Left renal pelvis (tissue), 4 donors: Measurements from ENCODE around the gene TEX29. TPM values are rescaled to one million over a fixed set of nuclear protein-coding genes. Genes with fewer than 3 reads are reported as not detected.

Experiments
- DNase-seq, 4 donors: peaks; one replicate each; pipeline ENCODE4 v3.0.0-alpha.2; 2013; ENCODE audit warnings: low read depth in 4 of 4, low spot score in 3 of 4
- polyA plus RNA-seq, 4 donors: library from polyadenylated mRNA; unstranded; fragments of 120-200 nt; gene quantifications; one replicate each; pipeline ENCODE4 v1.2.1, GENCODE V29; 2013; ENCODE audit not compliant: insufficient read length in 4 of 4

The TEX29 gene
- polyA plus RNA-seq, 4 donors, result 0.36 to 0.49 (median 0.48) TPM; not detected in 1

DNA sequence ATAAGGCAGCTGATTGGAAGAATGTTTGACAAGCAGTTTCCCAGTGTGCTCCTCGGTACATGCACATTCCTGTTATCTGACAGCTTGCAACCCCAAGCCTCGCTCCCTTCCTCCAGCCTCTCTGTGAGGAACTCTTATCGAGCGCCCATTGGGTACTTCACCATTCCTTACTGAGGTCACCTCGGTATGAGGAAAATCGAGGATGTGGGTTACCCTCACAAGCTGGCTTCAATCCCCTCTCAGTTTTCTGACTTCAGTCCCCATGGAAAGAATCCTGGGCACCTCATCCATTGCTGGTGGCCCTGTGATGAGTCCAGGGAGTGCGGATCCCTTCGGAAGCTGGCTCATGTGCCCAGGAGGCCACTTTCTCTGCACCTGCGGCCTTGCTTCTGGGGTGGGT is 17.3 kb downstream of the TEX29 start:
- DNase-seq, result no peak

DNA sequence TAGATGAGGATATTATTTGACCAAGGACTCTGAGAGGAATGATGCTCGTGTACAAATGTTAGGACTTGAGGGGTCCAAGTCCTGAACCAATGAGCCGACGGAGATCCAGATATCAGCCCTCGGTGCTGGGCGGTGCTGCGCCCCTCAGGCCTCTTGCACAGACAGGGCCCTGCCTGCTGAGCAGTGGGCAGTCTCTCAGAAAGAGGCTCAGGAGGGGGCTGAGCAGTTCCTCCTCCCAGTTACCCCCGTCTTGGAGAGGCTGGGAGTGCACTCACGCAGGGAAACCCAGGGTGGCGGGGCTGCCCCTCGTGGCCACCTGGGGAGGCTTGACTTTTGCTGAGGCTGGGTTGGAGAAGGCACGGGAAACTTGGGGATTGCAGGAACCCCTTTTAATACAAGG is 18.4 kb downstream of the TEX29 start:
- no peak for DNase-seq

DNA sequence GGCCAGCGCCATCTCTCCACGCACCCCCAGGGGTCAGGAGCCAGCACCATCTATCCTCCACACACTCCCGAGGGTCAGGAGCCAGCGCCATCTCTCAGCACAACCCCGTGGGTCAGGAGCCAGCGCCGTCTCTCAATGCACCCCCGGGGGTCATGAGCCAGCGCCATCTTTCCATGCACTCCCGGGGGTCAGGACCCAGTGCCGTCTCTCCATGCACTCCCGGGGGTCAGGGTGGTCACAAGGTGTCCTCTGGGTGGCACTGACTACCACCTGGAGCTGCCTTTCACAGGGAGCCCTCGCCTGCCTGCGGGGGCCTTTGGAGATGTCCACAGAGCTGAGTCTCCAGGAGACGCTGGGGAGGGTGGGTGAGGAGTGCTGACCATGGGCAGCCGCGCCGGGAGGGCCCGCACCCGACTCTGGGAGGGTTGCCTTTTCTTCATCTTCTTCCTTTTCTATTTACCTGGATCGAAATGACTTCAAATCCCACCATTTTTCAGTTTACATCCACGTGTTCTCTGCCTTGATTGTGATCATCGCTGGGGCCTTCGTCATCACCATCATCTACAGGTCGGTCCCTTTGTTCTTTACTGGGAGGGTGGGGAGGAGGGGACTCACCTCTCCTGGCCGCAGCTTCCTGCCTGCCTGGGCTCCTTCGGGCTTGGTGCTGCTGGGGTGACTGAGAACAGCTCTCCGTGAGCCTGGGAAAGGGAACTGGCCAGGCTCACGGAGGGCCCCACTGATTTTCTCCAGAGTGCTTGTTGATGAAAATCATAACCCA is 19.1 kb downstream of the TEX29 start:
- no peak for DNase-seq

DNA sequence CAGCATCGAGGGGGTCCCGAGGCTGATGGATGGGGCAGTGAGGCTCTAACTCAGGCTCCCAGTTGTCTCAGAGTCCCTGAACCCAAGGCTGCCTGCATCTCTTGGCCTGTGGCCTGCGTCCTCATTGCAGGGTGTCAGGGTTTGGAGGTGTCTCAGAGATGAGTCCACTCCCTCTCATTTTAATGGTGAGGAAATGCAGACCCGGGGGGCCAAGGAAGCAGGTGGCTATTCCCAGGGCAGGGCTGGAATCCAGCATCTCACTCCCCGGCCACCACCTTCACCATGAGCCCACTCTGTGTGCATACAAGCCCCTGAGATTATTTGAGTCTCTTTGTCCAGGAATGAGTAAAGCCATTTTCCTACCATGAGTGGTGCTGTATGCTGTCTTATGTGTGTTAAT is 21.4 kb downstream of the TEX29 start:
- DNase-seq, result no peak

DNA sequence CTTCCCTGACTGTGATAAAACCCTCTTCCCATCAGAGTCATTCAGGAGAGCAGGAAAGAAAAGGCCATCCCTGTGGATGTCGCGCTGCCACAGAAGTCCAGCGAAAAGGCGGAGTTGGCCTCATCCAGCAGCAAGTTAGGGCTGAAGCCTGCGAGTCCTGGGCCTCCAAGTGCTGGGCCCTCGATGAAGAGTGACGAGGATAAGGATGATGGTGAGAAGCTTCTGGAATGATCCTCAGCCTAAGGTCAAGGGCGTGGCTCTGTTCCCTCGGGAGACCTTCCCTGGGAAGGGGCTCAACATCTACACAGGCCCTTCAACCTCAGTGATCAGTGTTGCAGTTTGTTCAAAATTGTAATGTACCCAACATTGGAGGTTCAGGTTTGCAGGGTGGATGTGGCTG is 22.3 kb downstream of the TEX29 start:
- DNase-seq, result no peak

DNA sequence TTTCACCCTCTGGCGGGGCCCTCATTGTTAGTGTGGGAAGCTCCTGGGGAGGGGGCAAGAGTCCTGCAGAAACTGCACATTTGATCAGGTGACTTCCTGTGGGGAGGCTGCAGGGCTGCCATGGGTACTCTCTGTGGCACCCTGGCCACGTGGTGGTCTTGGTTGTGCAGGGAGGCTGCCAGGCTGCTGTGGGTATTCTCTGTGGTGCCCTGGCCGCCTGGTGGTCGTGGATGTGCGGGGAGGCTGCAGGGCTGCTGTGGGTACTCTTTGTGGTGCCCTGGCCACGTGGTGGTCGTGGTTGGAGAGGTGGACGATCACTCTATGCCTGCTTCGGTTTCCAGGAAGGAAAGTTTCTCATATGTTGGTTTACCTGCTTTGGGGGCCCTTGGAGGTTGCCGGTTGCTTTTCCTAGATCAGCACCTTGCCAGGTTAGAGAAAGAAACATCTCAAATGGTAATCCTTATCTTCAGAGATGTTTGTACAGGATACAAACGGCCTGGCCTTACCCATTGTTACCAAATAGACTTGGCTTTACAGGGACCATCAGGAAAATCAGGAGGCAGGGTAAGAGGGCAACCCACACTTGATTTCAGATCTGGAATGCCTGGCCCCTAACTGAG is 22.9 kb downstream of the TEX29 start:
- DNase-seq, result no peak

DNA sequence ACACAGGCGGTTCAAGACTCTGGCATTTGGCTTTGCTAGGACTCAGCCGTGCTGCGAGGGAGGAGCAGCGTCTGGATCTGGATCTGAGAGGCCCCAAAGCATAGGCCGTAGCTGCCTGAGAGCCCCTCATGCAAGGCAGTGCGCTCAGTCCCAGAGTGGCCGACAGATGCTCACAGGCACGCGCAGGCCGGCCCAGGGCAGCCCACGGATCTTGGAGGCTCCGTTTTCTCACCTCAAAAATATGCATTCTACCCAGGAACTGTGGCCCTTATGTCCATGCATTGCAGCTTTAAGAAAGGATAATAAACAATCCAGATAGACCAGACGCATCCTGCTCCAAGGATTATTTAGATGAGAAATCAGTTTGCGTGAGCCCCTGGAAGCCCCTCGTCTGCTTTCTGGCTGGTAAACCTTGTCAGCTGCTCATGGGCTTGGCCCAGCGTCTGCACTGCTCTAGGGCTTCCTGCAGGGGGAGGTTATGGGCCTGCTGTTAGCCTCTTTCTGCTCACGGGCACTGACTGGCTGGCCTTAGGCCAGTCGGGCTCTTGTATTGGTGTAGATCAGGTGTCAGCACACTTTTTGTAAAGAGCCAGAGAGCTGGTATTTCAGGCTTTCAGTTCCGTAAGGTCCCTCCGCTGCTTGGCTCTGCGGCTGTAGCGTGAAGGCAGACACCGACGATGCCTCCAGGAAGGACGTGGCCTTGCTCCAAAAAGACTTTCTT is 24.2 kb downstream of the TEX29 start:
- DNase-seq, result peak in 3 of 4 donors; percentile 0 to 47 (median 0)

DNA sequence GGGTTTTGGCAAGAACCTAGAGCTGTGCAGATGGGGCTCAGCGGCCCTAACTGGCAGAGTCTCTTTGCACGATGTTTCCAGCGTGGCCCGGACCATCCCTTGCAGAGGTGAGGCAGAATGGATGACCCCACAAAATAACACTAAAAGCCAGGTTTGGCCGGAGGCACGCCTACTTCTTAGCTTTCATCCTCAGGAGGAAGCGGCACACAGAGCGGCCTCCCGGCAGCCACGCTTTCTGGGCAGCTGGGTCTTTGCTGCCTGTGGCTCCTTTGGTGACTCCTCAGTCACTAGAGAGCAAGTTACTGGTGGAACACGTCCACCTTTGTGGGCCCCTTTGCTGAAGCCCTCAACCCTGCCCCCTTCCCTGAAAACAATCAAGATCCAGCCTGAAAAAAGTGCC is 25.2 kb downstream of the TEX29 start:
- no peak for DNase-seq

DNA sequence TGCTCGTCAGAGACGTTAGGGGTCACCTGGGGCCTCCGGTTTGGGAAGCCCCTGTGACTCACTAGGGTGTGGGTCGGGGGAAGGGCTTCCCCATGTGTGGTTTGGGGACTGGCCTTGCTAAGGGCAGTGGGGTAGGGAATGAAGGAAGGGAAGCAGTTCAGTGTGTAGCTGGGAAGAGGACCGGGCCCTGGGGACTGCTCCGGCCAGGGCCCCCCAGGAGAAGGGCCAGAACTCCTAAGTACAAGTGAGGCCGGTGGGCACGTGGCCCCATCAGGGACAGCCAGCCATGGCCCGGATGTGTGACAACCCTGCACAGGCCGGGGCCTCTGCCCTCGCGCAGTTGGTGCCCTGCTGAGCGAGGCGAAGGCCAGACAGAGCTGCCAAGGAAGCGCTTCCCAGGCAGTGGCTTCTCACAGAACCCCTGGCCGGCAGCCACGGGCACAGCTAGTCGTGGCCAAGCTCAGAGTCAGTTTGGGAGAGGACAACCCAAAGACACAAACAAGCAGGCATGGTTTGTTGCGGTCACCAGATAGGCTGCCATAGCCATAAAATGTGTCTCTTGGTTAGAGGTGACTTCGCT is 25.7 kb downstream of the TEX29 start:
- no peak for DNase-seq

DNA sequence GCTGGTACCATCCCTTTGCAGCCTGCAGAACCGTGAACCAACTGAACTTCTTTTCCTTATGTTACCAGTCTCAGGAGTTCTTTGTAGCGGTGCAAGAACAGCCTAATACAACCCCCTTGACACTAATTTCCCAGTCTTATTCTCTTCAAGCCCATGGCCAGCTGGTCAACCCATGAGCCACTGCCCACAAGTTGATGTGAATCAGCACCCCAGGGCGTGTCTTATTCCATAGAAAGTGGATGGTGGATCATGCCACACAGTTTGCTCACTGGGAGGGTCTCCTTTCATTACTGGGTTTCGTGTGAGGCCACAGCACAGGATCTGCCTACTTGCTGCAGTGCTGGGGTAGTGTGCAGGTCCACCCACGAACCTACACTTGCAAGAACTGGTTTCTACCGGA is 27.0 kb downstream of the TEX29 start:
- DNase-seq, result no peak

DNA sequence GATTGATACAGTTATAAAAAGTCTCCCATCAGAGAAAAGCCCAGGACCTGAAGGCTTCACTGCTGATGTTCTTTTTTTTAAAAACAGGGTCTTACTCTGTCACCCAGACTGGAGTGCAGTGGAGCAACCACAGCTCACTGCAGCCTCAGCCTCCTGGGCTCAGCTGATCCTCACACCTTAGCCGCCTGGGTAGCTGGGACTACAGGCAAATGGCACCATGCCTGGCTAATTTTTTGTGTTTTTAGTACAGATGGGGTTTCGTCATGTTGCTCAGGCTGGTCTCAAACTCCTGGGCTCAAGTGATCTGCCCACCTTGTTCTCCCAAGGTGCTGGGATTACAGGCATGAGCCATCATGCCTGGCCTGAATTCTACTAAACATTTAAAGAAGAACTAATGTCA is 33.1 kb downstream of the TEX29 start:
- no peak for DNase-seq

DNA sequence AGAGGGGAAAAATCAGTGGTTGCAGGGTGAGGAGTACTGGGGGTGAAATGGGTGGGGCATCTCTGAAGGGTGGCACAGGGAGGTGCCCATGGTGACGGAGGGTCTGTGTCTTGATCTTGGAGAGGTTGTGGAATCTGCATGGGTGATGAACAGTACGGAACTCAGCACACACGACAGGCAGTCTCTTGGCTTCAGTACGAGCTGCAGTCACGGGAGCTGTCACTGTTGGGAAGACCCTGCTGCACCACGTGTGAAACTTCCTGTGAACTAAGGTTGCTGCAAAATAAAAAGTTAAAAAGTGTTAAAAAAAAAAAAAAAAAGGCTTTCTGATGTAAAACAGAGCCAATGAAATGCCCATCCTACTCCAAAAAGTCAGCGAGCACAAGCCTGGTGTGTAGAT is 34.3 kb downstream of the TEX29 start:
- no peak for DNase-seq

DNA sequence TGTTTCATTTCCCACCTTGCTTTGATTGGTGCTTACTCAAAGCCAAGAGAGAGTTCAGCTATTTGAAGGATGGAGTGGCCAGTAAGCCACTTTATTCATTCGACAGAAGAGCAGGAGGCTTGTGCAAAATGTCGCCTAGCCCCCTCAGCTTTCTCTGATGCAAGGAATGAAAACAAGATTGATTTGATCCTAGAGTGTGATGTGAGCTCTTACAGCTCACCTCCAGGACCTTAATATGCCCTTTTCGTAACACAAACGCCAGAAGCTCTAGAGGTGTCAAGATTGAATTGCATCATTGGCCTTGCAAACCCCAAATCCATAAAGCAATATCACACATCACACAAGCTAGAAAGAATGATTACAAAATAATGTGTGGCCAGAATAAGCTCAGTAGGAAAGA is 36.4 kb downstream of the TEX29 start:
- no peak for DNase-seq

DNA sequence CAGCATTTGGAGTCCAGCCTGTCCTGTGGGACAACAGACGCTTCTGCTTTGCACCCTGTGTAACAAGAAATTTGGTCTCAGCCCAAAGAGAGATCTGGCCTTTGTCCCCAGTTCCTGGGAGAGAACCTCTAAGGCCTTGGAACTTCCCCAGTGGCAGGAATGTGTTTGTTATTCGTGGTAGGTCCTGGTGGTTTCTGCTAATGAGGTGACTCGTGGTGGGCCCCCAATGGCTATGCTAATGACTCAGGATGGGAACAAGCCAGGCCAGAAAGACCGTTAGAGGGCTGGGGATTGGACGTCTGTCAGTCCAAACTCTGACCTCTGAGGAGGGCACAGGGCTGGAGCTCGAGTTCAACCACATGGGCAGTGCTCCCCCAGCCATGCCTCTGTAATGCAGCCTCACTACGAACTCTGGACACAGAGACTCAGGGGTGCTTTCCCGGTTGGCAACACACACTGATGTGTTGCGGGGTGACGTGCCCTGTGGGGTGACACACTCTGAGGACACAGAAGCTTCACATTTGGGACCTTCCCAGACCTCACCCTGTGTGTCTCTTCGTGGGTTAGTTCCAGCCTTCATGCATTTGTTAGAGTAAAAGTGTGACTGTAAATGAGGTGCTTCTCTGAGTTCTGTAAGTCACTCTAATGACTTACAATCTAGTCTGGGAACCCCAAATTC is 38.9 kb downstream of the TEX29 start:
- no peak for DNase-seq

DNA sequence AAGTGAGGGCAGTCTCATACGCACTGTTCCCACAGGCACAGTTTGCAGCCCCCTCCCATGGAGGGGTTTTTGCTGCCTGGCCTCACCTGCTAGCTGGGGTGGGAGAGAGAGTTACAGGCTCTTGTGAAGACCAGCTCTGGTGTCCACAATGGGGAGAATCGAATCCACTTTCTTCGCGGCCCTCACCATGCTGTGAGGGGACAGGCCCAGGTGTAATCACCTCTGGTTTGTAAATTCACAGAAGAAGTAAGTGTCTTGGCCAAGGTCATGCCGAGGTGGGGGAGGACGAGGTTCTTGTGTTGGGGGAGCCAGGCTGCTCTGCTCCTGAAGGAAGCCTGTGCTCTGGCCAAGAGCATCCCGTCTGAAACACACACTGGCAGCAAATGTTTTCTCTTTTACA is 39.5 kb downstream of the TEX29 start:
- DNase-seq, result no peak

DNA sequence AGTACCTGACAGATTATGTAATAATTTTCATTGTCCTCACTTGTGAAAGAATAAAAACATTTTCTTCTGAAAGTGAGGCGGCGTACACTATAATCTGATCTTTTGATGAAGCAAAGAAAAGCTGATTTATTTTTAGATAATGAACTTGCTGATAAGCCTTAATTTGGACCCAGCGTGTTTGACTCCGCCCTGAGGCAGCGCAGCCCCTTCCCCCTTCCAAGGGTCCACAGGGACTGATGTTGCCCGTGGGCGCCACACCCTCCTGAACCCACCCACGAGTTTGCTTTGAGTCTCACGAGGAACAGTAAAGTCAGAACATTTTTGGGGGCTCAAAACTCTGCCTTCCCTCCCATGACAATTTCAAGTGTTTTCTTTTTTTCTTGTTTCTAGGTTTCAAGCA is 40.0 kb downstream of the TEX29 start:
- DNase-seq, result no peak

DNA sequence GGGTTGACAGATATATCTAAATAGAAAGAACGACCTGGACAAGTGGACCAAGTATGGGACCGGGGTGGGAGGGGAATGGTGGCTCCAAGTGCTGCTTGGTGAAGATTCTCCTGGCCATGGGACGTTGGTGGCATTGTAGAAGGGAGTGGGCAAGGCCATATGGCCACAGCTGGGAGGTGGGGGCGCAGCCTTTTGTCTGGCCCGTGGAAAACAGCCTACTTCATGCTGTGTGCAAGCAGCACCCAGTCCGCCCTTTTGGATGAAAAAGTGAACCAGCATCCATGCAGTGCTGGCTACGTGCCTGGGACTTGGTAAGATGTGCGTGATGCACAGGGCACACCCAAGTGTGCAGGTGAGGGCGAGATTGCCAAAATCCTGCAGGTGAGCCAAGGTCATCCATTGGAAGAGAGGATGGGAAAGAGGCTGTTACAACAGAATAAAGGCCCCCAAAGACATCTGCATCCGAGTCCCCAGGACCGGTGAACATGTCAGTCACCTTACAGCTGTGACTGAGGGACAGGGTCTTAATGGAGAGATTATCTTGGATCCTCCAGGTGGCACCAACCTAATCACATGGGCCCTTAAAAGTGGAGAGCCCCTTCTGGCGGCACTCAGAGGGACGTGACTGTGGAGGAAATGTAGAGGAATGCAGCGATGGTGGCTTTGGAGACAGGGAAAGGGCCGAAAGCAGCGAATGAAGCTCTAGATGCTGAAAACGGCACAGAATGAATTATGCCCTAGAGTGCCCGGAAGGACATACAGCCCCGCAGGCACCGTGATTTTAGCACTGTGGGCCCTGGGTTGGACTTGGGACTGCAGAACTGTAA is 40.8 kb downstream of the TEX29 start:
- no peak for DNase-seq

DNA sequence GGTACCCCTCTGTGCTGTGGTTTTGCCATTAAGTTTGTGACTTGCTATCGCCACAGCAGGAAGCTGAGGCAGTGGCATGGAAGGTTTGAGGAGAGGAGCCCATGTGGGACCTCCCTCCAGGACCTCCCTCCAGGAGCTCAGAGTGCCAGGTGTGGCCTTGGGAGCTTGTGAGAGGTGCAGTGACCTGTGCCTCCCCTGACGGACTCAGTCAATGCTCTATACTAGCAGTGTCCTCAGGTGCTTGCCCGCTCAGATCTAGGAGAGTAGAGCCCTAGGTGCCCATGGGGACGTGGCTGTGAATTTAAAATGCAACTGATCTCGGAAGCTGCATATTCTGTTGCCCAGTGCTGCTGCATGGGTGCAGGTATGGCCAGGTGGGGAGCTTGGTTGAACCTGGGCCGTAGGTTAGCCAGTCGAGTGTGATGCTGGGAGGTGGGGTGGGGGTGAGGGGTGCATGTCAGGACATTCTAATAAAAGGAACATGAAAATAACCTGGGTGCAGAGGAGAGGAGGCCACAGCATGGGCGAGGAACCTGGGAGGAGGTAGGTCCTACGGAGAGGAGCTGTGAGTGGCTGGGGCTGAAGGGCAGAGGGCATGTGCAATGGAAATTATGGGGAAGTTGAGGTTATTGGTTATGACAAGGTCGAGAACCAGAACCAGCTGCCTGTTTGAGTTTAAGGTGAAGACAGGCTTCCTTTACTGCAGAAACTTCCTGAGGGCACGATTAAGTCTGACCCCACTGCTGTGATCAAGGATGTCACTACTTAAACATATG is 41.6 kb downstream of the TEX29 start:
- no peak for DNase-seq

DNA sequence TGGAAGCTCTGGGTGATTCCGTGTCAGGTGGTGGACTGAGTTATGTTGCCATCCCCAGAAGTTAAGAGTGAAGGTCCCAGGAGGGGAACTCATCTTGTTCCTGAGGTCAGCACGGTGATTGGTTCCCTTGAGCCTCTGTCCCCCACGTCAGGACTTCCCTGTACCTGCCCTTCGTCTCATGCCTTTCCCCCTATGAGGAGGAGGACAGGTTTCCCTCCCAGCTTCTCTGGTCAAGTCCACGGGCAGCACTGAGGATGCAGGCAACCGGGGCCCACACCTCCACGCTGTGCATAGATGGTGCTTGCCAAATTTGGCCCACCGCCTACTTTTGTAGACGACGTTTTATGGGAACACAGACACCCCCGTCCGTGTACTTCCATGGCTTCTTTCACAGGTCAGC is 42.7 kb downstream of the TEX29 start:
- DNase-seq, result no peak
